NCI-H446 (cell line): ENCODE data around the gene PPP1R1C.
"Not testable (repeated sequence)": the region's sequence is repeated elsewhere in the genome, so short reads cannot be mapped to it uniquely, and the experiment has no call there.

Experiments used
- DNase-seq, 2 experiments: peaks; one replicate each; lab custom pipeline; 2025; lab: John Stamatoyannopoulos, UW

The PPP1R1C gene

DNA sequence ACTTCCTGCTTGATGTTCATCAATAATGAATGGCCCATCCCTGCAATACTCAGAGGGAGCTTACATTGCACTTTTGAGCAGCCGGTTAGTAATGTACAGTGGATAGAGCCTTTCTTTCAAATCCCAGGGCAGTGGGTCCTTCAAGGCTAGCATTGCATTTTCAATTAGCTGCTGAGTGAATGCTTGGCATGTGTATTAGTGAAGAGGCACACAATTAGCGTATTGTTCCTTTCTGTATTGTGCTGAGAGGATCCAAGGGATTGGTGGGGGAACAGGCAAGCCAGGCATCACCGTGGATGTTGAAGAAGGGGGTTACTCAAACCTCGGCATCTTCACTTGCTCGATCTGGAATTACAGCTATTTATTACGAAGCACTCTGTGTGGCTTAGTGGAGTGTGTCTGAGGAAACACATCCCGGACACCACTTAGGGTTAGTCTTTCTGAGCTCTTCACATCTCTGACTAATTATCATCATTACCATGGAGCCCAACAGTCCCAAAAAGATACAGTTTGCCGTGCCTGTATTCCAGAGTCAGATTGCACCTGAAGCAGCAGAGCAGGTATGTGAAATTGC lies at the start of gene PPP1R1C:
PPP1R1C (plus strand) TSS at position 222 of the 574 bp plus-strand sequence; CDS start at position 480, 258 bp downstream.
- peak in 1 of 2 experiments; percentile 38 for DNase-seq

DNA sequence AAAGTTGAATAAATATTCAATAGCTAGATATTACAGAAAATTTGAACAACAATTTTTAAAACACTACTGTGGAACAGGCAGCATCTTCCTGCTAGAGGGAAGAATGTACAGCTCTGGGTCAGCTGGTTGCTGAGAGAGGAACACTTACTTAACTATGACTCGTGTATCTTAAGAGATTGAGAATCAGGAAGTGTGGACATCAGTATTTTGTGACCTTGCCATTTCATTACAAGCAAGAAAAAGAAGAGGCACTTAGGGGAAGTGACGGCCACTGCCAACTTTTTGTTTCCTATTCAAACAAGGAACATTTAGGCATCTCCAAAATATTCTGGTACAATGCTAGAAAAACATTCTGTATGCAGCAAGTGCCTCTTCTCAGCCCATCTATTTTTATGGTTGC lies 48.2 kb upstream of the PPP1R1C start:
- no peak for DNase-seq

DNA sequence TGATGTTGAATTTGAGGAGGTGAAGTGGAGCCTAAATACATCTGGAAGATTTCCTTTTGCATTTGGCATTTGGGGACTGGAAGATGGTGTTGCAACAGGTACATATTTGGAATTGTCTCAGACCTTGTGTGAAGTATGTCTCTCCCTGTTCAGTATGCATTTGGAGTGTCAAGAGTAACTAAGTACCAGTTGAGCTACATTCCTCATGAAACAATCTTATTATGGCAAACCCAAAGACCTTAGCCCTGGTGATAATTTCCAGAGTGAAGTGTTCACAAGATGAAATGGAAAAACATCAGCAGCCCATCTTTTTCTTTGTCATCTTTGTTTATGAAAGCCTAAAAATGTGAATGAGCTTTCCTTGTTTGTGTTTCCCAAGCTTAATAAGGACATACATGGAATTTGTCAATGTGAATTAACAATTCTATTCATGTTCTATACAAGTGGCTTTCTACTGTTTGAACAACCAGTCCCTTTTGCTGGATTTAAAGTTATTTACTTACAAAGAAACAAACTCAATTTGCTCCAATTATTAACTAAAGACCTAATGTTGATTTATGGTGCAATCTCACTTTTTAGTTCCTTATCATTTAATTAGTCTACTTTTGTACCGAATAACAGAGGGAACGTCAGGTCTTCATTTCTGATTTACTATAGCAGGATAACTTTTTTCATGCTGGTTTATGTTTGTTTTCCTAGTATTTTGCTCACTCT lies 42.1 kb upstream of the PPP1R1C start:
- DNase-seq = no peak

DNA sequence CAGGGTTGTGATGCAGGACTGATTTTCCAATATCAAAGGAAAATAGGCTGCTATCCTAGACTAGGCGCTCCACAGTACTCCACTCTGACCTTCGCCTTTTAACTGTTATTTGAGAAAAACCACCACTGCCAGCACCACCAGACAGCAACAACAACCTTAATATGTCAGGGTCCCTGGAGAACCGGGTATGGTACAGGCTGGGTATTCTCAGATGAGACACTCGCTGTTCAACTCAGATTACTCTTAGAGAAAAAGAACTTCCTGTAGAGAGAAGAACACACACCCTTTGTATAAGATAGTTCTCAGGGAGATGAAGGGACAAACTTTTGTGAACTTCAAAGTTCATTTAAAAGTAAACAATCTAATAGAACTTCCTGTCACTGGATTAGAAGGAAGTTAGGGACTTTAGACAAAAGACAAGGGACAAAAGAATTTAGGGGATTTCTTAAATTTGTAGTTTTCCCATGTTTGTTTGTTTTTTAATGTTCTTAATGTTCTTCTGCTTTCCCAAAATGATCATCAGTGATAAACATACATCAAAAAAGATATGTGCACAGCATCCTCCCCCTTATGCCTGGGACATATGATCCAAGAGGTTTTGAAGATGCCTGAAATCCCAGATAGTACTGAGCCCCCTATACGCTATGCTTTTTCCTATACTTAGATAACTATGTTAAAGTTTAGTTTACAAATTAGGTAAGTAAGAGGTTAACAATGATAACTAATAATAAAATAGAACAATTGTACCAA lies 41.3 kb upstream of the PPP1R1C start:
- no peak for DNase-seq

DNA sequence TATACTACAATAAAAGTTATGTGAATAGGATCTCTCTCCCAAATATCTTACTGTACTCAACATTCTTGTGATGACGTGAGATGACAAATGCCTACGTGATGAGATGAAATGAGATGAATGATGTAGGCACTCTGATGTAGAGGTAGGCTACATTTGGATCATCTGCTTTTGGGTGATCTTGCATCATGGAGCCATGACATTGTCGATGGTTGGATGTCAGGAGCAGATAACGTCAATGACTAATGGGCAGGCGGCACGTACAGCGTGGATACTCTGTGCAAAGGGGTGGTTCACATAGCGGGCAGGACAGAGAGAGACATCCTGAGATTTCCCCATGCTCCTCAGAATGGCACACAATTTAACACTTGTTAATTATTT lies 40.8 kb upstream of the PPP1R1C start:
- DNase-seq = no peak

DNA sequence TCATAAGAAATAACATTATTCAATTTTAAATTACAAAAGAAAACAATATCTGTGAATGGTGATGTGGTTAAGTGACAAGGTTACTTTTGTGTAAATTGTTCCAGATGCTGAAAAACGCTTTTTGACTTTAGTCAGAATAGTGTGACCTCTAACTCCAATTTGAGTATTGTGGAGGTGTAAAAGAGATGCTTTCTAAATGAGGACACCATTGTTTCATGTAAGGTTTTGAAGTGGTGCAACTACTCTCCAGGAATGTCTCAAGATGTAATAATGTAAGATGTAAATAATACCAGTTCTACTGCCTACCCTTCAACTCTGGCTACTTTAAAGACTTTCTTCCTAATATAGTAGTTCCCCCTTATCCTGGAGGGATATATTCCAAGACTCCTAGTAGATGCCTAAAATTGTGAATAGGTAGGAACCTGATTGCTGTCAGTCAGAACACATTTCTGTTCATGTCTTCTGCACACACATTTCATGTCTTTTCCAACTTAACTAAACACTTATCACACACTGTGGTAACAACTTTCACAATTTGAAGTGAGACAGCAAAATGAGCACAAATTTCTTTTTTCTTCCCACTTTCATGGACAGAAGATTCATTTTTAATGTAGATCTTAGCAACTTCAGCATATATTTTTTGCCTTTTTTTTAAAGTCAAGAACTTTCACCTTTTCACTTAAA lies 39.1 kb upstream of the PPP1R1C start:
- no peak for DNase-seq

DNA sequence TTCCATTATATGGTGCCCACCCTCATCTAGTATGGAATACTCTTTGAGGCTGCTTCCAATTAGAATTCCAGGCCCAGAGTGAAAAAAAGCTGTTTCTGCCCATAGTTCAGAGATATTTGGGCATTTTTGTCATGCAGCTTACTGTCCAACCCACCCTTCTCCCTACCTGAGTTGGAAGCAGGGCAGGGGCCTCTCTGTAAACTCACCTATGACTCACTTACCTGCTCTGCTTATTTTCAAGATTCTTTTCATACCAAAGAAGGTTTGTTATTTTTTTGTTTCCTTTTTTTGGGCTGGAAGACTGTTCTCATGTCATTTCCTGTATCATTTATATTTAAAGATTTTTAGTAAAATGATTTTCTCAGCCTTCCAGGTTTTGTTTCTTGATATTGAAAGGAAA lies 38.4 kb upstream of the PPP1R1C start:
- no peak for DNase-seq

DNA sequence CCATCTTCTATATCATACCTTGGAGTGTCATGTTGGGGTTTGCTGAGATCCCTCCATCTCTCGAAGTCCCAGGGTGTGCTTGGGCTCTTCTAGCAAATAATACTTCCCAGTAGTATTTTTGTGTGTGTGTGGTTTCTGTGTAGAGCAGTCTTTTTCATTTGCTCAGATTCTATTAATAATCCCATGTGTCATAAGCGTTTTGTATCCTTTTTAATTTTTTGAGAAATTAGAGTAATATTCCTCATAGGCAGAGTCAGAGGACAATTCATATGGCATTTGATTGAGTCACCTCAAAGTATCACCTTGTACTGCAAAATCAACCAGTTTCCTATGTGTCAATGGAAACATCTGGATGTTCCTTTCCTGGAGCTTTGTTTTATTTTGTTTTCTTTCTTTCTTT lies 37.4 kb upstream of the PPP1R1C start:
- DNase-seq = no peak

- no peak for DNase-seq
Observed at GRCh38 chr2:181949047-181949446, 36.6 kb upstream of the PPP1R1C start.

GRCh38 chr2:181952404-181953226 lies 33.0 kb upstream of the PPP1R1C start:
- no peak for DNase-seq

- no peak for DNase-seq
Observed at GRCh38 chr2:181953881-181954537, 31.6 kb upstream of the PPP1R1C start.

DNA sequence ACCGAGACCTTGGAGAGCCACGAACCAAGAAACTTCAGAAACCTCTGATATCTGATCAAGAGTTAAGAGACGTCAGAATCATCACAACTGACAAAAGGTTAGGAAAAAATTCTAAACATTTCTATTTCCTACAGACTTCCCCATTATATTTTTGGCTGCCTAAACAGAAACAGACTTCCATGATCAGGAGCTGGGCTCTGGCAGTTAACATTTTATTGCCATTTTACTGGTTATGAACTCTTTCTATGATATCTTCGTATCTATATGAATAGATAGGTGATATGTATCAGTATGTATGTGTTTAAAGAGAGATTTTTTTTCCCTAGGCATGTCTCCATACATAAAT lies 31.1 kb upstream of the PPP1R1C start:
- no peak for DNase-seq

DNA sequence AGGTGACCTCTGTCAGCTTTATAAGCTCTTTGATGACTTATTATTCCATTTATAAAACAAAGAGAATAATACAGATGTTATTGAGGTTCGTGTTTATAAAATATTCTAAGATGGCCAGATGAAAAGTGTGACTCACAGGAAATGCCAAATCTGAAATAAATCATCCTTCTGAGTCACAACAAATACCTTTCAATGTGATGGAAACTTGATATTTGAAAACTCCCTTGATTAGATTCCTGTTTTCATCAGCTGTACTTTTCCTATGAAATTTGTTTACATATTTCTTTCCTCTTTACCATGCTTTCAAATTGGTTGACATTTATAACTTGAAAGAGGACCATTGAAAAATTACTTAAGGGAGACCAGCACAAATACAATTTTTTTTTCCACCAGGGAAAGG lies 30.6 kb upstream of the PPP1R1C start:
- no peak for DNase-seq

DNA sequence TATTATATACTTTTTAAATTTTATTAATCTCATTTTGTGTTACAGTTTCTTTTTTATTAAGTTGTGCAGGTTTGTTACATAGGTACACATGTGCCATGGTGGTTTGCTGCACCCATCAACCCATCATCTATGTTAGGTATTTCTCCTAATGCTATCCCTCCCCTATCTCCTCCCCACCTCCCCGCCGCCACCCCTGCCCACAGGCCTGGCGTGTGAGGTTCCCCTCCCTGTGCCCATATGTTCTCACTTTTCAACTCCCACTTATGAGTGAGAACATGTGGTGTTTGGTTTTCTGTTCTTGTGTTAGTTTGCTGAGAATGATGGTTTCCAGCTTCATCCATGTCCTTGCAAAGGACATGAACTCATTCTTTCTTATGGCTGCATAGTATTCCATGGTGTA lies 29.8 kb upstream of the PPP1R1C start:
- not testable (repeated sequence) for DNase-seq

DNA sequence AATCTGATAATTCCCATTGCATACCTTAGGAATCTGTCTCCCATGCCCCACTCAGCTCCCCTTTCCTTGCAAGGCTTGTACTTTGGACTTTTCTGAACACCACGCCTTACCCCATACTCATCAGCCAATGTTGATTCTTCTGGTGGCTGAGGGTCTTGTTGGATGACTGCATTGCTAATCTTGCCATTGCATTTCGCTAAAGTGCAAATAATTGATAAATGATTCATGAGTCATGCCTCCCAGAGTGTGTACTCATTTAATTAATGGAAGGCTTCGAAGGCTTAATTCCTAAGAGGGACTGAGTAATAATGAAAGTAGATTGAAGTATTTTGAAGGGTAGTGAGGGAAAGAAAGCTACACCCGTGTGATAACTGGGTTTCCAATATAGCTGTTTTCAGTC lies 28.0 kb upstream of the PPP1R1C start:
- peak in 1 of 2 experiments; percentile 7 for DNase-seq

DNA sequence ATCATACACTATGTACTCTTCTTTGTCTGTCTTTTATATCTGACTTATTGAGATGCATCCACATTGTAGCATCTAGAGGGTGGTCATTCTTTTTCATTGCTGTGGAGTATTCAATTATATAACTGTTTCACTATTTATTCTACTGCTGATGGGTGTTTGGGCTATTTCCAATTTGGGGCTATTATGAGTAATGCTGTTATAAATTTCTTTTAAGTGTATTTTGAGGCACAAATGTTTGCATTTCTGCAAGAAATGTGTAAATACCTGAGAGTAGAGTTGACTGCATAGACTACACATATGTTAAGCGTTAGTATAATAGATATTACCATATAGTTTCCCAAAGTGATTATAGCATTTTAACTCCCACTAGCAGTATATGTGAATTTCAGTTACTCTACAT lies 26.9 kb upstream of the PPP1R1C start:
- DNase-seq = no peak

DNA sequence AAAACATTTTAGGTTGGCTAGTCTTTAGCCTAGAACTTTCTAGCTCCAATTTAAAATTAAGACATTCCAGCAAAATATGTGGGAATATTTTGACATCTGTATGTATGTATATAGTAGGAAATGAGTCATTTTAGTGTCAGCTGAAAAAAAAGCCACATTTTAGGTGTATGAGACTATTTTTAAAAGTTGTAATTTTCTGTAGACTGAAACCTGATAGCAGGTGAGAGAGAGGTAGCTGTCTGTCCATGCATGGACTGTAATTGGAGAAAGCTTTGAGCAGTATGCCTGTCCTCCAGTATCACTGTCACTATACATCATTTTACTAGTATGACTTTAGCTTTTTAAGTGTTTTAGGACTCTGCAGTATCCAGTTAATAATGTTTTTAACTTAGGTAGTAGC lies 26.1 kb upstream of the PPP1R1C start:
- DNase-seq = no peak

DNA sequence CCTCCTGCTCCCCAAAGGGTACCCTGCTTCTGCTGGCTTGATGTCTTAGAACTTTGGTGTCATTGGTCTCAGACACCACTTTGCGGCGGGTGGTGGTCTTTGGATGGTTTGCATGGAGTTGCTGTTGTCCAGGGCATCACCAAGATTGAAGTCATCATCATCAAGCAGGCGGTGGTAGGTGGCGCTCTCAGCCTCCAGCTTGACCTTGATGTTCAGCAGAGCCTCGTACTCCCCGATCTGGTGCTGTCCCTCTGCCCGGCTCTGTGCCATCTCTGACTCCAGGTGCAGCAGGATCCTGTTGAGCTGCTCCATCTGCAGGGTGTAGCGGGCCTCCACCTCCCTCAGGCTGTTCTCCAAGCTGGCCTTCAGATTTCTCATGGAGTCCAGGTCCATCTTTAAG lies 24.5 kb upstream of the PPP1R1C start:
- DNase-seq = not testable (repeated sequence)

DNA sequence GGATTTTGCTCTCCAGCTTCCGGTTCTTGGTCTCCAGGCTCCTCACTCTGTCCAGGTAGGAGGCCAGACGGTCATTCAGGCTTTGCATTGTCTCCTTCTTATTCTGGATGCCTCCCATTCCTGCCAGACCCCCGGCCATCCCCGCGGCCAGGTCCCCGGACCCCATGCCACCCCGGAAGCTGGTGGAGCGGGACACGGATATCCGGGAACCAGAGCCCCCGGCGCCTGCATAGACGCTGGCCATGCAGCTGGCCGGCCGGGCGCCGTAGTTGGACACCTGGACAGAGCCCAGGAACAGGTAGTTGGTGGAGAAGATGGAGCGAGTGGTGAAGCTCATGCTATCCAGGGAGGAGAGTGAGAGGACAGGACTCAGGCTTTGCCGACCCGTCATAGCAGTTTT lies 23.5 kb upstream of the PPP1R1C start:
- DNase-seq = no peak

DNA sequence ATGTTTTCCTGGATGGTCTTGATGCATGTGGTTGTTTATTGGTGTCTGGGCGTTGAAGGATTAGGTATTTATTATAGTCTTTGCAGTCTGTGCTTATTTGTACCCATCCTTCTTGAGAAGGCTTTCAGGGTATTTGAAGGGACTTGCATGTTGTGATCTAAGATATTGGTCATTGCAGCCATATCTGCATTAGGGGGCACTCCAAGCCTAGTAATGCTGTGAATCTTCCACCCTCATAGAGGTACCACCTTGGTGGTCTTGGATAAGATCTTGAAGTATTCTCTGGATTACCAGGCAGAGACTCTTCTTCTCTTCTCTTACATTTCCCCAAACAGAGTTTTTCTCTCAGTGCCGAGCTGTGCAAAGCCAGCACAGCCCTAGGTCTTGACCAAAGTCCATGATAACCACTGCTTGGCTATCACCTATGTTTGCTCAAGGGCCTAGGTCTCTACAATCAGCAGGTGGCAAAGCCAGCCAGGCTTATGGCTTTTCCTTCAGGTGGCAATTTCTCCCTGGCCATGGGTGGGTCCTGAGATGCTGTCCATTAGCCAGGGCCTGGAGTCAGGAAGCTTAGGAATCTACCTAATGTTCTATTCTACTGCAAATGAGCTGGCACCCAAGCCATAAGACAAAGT lies 15.4 kb upstream of the PPP1R1C start:
- no peak for DNase-seq

- DNase-seq = no peak
Observed at GRCh38 chr2:181971032-181971431, 14.6 kb upstream of the PPP1R1C start.
